Activated CD4-positive, alpha-beta T cell treated with anti-CD3 and anti-CD28 coated beads, Interleukin-2, amount 50 U/mL, for 48 hours (primary cell): Measurements from ENCODE around the gene PLB1.

ENCODE experiments used
- DNase-seq, 2 experiments: peaks; one replicate each; pipeline ENCODE4 v3.0.0-alpha.2; 2020

Gene PLB1

DNA sequence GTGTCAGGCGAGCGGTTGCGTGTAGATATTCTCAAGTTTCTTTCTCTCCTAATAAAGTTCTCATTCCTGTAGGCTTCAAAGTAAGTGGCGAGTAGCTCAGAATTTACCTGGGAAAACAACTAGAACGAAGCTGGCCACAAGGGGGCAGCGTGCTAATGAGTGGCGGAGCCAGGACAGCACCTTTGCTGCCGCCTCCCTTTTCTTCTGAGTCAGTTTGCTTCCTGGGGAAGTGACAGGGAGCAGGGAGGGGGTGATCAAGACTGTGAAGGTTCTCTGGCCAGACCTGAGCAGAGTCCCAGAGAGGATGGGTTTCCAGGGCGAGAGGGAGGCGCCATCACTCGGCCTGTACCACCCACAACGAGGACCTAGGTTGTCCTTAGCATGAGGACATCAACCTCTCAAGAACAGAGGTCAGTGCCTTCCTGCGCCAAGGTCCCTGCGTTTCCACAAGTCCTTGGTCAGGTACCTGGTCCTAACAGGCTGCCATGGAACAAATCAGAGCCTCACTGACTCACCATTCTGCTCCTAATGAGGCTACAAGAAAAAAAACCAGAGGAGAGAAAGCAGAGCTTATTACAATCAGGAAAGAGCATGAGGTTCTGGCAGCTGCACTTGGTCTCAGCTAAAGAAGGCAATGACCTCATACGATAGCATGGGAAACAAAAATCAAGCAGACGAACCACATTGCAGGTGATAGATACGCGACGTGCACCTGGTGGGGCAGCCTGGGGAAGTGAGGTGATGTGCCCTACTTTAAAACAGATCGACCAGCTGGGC is 98.7 kb downstream of the PLB1 start:
- DNase-seq: peak; percentile 93 to 94

DNA sequence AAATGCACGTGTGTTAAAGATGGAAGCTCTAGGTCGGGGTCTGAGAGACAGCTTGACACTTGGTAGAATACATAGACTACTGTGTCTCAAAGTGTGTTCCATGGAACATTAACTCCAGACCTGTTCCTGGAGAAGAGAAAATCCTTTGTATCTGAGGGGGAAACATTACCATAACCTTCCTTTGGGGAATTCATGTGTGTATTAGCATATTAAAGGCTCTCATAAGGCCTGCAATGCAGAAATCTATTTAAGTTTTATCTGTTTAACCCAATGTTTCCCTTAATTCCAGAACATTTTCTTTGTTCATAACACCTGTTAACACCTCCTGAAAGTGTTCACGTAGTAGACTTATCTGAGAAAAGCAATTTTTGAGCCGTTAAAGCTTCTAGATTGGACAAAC is 99.5 kb downstream of the PLB1 start:
- DNase-seq: no peak

DNA sequence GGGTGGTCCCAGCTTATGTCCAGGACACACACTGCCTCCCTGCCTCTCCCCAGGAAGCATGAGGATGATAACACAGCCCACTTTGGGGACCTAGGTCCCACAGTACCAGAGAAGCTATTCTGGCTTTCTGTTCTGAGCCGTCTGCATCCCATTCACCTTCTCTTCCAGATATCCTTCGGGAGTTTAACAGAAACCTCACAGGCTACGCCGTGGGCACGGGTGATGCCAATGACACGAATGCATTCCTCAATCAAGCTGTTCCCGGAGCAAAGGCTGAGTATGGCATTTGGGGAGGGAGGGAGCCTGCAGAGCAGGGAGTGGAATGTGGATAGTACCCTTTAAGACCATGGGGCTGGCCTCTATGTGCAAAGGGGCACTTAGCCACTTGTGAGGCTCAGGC is 102.6 kb downstream of the PLB1 start:
- no peak for DNase-seq

DNA sequence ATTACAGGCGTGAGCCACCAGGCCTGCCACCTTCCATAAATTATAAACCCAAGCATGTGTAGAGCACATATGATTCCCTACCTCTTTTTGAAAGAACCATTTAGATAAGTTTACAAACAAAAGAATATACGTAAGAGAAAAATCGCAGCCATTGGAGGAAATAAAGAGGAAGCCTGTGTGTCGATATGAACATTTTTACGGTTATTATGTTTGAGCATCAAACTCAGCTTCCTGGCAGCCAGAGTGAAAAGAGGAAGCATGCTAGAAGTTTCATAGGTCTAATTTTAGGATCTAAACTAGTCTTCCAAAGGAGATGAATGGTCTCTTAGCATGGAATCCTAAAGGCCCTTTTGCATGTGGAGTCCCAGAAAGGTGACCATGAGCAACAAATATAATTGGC is 104.3 kb downstream of the PLB1 start:
- DNase-seq: no peak

DNA sequence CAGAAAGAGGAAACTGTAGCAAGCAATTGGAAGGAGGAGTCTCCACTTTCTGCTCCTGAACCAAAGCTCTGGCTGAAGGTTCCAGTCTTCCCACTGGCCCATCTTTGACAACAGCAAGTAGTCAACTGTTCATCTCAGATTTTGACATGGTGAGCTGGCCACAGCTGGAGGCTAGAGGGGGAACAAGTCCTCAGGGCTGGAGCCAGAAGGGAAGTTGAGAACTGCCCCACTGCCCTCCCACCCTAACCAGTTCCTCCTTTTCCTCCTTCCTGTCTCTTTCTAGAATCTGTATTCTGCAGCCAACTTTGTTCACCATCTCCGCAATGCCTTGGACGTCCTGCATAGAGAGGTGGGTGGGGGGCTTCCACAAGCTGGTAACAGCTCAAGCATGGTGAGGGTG is 105.8 kb downstream of the PLB1 start:
- DNase-seq: no peak

DNA sequence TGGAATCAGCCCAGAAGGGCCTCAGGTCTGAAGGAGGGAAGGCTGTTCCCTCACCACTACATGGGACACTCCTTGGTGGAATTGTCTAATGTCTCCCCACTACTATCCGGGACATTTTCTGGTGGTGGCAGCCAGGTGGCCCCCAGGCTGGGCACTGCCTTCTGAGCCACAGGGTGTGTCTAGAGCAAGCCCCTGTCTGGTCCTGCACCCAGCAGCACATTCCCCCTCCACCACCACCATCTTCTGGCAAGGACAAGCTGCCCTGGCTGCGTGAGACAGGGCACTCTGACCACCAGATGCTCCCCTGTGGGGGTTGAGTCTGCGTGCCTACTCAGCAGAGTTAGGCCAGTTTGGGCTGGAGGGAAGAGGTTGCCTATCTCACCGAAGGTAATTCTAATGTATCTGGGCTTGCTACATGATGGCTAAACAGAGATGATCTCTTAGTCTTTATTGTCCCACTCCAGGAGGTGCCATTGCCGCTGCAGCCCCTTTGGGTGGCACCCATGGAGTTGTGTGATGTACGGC is 106.3 kb downstream of the PLB1 start:
- DNase-seq: no peak

DNA sequence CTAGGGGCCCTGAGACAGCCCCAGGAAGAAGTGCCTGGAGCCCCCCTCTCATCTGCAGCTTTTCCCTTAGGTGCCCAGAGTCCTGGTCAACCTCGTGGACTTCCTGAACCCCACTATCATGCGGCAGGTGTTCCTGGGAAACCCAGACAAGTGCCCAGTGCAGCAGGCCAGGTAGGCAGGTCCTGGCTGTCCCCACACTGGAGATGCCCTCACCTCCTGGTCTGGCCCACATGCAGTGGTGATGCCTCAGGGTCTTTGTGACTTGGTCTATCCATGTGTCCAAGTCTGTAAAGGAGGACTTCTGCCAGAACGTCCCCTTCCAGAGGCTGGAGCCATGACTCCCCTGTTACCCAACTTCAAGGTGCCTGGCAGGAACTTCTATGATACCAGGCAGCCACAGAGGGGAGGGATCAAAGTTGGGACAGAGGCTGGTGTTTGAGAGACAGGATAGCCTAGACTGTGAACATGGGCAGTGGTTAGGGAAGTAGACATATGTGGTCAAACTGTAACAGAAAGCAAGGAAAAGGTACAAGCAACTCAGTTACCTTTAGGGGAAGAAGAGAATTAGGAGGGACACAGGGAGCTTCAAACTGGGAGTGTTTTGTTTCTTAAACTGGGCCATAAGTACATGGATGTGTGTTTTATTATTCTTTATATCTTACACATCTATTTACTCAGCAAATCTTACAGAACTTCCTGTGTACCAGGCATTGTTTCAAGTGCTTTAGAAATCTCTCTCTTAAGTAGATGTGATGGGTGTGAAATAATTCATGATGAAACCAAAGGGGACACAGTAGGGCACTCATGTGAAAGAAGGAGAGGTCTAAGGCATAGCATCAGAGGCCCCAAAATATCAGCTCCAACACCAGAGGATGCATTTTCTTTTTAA is 107.1 kb downstream of the PLB1 start:
- DNase-seq: no peak

DNA sequence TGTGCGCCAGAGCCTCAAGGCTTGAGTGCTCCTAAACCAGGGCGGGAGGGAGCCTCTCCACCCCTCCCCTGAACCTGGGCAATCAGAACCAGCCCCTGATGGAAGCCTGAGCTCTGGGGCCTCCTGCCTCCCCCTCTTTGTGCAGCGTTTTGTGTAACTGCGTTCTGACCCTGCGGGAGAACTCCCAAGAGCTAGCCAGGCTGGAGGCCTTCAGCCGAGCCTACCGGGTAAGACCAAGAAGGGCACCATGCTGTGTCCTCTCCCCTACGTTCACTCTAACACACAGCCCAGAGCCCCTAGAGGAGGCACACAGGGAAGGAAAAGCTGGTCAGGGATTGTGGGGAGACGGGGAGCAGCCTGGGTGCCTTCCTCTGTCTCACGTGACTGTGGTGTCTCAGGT is 108.0 kb downstream of the PLB1 start:
- no peak for DNase-seq

DNA sequence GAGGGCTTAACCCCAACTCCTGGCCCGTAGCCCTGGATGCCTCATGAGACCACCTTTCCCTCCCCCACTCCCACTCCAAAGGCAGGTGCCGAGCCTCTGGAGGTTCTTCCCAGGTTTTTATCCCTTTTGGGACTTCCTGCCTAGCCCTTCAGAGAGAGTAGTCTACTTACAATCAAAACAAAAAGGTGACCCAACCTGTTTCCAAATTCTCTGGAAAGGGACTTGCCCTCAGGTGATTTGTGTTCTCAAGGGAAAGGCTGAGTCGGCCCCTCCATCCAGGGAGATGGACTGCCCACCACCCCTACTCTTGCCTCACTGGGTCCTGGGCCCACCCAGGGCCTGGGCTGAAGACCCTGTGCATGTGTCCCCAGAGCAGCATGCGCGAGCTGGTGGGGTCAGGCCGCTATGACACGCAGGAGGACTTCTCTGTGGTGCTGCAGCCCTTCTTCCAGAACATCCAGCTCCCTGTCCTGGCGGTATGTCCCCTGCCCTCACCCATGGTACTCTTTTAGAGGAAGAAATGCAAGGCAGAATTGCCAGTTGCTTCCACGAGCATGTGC is 108.5 kb downstream of the PLB1 start:
- DNase-seq: no peak

DNA sequence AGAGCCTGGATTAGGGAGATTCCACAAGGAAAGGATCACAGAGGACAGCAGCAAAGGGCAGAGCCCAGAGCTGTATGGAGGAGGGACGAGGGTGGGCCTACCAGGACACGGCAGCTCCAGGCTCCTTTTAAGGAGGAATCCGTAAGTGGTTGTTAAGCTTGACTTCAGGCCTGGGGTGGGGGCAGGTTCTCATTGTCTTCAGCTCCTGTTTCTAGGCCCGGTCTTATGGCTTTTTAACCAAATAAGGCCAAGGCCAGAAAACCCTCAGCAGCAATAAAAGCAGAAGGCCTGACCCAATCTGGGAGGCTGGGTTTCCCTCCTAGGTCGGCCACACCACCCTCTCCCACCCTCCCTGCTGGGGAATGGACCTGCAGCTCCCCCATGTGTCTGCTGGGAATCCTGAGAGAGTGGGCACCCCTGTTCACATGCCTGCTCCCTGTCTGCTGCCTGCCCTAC is 111.2 kb downstream of the PLB1 start:
- no peak for DNase-seq

DNA sequence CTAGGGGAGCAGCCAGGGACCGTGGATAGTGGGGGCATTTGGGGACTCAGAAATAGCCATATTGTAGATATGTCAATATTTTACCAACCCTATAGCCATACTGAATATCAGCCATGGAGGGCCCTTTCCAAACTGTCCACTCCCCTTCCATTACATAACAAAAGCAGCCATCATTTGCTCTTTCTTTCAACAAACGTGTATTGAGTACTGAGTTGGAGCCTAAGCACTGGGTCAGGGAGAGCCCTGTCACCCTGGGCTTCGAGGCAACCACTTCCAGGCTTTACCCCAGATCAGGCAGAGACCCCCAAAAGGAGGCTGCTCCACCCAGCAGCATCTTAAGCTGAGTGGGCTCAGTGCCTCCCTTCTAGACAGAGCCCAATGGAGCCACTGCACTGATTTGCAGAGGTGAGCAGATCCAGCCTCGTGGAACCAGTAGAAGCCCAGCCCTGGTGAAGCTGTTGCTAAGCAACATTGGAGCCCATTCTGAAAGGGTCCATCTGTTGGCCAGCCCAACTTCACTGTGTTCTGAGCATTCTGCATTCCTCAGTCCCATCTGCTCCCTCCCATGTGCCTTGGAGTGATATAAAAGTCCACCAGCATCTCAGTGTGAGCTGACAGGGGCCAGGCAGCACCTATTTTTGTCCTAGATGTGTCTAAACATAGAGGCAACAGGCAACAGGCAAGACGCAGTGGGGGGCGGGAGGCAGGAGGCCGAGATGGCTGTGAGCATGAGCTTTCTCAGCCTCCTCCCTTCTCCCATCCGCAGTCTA is 112.1 kb downstream of the PLB1 start:
- DNase-seq: no peak

DNA sequence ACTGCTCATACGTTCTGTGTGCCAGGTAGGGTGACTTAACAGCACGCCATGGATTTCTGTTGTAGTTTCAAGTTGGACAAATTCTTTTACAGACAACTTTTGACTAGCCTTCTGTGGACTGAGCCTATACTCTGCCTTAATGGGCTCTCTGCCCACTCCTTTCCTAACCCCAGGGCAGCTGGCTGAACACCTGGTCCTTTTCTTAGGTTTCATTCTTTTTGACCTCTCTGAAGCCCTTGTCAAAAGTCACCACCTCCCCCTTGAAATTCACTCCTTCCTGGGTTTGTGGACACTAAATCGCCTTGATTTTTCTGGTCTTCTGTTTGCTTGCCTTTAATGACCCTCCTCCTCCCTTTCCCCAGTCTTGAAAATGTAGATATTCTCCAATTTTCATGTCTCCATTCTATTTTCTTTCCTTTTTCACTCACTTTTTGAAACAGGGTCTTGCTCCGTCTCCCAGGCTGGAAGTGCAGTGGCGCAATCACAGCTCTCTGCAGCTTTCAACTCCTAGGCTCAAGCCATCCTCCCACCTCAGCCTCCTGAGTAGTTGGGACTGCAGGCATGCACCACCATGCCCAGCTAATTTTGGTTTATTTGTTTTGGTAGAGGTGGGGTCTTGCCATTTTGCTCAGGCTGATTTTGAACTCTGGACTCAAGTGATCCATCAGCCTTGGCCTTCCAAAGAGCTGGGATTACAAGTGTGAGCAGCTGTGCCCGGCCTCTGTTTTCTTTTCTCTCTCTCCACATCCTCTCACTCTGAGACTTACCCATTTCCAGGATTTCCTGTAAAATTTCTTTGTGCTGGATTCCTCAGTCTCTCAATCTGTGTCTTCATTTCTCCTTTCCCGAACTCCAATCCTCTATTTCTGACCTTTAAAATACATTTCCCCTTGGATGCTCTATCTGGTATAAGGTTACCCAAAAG is 112.9 kb downstream of the PLB1 start:
- DNase-seq: no peak

DNA sequence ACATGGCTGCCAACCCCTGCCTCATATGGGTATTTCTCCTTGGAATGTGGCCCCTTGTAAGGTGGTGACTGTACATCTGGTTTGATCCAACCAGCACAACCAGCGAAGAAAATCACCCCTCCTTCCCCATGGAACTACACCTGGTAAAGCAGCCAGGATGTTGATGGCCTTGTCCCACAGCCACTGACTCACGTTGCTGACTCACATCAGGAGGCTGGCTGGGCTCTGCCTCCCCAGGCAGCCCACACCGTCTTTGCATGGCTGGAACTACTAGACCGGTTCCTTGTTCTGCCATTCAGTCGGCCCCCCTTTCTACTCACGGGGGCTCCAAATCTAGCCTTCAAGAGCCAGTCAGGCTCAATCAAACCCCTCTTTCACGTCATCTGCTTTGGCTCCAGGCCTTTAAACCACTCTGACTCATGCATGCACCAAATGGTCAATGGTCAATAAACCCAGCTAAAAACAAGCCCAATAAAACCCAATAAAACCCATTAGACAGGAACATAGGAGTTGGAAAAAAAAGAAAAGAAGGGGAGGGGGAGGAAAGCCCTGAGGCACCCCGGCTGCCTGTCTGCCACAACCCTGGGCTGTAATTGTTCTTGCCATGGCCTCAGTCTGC is 114.8 kb downstream of the PLB1 start:
- DNase-seq: peak; percentile 58 to 68

DNA sequence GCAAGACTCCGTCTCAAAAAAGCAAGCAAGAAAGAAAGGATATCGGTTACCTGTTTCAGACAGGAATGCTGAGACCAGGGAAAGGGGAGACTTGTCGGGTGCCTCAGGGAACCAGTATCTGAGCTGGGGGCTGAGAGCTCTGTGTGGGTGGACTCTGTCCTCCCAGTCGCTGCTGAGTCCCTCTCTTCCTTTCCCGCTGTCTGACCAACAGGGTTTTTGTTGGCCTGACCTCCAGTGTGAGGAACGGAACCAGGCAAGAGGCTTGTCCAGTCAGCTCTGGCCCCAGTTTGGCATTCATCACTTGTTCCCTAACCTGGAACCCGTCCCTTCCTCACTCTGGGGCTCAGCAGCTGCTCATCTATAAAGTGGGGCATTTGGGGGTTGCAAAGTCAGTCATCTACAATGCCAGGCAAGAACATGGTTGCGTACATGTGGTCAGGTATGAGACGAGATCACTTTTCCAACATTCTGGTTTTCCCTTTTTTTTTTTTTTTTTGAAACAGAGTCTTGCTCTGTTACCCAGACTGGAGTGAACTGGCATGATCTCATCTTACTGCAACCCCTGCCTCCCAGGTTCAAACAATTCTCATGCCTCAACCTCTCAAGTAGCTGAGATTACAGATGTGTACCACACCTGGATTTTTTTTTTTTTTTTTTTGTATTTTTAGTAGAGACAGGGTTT is 116.4 kb downstream of the PLB1 start:
- no peak for DNase-seq

DNA sequence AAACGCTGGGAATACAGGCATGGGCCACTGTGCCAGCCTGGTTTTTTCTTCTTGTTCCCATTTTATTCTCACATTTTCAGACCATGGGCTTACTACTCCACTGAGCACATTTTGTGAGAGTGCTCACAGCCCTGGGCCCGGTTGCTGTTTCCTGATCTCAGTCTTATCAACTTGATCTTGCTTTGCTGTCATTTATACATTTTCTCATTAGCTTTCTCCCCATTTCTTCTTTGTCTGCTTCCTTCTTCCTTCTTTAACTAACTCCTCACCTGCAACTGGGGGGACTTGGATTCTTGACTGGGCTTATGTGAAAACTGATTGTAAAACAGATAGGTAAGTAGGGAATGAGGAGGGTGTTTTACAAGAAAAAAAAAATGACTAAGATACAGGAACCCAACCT is 117.3 kb downstream of the PLB1 start:
- DNase-seq: peak in 1 of 2 experiments; percentile 39

DNA sequence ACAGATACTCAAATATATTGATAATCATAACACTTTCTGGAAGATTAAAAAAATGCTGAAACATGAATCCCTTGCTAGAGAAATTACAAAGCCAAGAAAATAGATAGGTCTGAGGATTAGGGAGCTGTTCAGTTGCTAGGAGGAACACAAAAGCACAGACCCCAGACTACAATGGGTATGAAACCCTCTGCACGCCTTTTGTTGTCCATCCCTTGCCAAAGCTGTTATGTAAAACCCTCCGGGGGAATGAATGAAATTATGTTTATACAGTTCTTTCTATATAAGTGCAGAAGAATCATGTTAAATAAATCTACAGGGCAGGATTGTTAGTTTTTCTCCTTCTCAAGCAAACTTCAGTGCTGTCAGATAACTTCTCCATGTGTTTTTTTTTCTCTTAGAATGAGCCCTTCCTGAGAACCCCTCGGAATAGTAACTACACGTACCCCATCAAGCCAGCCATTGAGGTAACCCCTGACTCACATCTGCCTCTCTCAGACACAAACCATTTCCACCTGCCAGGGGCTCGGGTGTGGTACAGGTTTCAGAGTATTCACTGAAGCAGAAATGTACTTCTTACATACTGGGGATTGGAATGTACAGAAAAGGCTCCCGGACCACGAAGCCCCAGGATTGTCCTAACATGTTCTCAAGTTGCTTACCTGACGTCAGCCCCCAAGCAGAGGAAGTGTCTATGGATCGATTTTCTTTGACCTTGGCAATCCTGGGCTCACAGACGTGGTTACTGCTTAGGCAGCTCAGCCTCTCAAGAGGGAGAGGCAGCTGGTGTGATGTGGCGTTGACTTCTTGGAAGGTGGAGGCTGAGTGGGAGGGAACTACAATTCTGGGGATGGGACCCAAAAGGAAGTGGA is 118.0 kb downstream of the PLB1 start:
- DNase-seq: peak; percentile 58 to 66

DNA sequence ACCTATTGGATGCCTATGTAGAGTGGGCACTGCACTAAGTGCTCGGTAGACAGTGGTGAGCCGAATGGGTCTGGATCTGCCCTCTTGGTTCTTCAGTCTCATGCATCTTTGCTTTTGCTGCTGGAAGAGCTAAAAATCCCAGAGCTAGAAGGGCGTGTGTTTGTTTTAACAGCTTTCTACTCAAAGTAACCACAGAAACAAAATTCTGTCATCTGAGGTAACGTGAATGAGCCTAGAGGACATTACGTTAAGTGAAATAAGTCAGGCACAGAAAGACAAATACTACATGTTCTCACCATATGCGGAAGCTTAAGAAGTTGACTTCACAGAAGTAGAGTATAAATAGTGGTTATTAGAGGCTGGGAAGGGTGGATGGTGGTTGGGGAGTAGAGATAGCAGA is 119.8 kb downstream of the PLB1 start:
- no peak for DNase-seq

DNA sequence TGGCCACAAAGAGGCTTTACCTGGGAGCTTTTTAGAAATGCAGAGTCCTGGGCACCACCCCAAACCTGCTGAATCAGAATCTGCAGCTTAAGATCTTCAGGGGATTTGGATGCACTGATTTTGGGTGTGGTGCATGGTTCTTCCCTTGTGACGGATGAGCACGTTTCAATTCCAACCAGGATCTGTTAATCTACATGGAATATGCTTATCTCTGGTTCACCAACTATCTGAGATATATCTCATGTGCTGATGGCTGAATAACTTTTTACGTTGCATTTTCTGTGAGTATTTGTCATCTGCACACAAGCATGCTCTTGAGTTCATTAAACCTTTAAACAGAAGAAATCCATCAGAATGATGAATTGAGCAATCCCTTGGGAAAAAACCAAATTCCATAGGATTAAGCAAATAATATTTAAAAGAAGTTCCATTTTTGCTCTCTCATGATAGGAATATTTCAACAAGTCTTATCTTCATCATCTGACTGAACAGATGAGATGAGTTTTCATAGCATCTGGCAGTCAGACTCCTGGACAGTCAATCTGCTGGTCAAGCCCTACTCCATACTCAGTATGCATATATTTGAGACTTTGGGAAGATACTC is 120.6 kb downstream of the PLB1 start:
- no peak for DNase-seq
